NCI-H187 (cell line): Measurements from ENCODE around the gene BRINP3.

ENCODE experiments used
- DNase-seq, 2 experiments: peaks; one replicate each; lab custom pipeline; 2025; lab: John Stamatoyannopoulos, UW

BRINP3 gene

DNA sequence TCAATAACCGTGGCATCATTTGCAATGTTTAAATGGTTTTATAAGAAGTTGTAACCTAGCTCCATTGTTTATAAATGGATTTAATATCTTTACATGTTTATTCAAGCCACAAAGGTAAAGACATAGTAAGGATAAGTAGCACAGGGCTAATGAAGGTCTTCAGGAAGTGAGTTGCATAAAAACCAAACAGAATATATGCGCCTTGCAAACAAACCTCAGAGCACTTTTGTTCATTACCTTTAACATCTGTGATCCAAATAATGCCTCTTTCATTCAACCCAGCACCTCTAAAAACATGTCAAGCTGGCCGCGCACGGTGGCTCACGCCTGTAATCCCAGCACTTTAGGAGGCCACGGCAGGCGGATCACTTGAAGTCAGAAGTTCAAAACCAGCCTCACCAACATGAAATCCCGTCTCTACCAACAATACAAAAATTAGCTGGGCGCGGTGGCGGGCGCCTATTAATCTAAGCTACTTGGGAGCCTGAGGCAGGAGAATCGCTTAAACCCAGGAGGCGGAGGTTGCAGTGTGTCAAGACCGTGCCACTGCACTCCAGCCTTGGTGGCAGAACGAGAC is 25.3 kb downstream of the BRINP3 start:
- DNase-seq: no peak

DNA sequence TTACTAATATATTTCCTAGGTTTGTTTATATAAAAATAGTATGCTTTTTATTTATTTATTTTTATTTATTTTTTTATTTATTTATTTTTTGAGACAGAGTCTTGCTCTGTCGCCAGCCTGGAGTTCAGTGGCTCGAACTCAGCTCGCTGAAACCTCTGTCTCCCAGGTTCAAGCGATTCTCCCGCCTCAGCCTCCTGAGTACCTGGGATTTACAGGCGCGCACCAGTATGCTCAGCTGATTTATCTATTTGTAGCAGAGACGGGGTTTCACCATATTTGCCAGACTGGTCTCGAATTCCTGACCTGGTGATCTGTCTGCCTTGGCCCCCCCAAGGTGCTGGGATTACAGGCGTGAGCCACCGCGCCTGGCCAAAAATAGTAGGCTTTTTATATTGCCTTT is 33.2 kb downstream of the BRINP3 start:
- DNase-seq: no peak

DNA sequence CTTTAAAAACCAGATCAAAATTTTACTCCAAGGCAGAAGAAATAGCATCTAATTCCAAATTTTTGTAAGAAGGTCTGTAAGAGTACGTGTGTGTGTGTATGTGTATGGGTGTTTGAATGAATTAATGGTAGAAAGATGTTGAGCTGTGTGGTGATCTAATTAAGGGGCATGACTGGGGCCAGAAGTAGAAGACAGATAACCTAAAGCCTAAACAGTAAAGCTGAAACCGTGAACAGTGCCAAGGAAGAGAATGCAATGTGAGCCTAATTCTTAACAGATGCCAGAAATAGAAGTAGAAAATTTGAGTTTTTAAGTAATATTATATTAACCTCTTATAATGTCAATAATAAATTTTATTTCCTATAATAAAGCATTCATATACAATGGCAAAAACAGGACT is 38.2 kb downstream of the BRINP3 start:
- DNase-seq: no peak

DNA sequence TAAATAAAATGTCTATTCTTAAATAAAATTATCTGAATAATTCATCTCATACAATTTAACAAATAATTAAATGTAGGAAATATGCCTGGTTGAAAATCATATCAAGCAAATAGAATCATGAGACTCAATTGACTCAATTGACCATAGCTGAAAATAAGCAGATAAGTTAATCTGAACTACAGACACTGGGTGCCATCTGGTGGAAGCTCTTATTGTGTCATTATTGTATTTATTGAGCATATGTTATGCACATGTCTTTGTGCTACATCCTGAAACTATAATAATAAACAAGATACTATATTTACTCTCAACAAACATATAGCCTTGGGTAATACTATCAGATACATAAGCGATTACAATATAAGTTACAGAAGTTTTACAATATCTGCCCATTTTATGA is 41.0 kb downstream of the BRINP3 start:
- DNase-seq: no peak

DNA sequence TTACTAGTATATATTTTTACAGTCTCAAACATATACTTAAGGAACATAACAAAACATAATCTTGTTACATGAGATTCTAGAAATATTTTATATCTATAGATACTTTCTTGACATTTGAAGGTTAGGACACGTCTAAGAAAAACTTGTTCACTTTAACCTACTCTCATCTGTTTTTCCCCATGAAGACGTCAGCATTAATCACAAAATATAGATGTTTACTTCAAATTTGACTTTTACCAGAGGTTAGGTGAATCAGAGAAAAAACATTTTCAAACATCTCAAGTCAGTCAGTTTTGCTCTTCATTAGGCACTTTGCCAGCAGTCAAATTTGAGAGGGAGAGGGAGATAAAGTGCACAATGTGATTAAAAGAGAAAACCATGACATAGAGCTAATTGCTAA is 47.7 kb downstream of the BRINP3 start:
- no peak for DNase-seq

DNA sequence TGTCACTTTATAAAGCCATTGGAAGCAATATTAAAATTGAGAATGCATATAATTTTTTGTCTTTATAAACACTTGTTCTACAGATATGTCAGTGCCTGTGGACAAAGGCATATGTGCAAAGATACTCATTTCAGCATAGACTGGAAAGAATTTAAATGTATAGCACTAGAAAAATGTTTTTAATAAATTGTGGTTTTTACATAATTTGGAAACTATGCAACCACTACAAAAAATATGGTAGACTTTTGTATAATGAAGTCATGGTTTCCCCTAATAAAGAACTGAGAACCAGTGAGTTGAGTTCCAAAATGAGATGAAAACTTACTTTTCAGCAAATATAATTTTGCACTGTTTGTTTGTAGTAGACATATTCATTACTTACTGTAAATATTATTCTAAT is 48.5 kb downstream of the BRINP3 start:
- DNase-seq: no peak

DNA sequence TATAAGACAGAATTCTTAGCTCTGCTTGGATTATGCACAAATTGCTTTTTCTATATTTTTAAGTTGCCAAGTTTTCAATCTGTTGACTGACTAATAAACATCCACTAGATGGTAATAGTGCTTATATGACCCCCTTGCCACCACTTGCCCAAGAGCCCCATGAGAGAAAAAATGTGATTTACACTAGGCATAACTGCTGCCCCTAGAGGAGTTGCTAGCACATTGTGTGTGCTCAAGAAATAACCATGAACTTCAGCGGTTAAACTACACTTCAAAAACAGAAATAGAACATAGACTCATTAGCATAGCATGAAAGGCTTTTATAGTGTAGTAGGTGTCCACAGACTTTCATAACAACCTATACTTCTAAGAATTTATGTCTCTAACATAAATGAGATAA is 61.4 kb downstream of the BRINP3 start:
- no peak for DNase-seq

DNA sequence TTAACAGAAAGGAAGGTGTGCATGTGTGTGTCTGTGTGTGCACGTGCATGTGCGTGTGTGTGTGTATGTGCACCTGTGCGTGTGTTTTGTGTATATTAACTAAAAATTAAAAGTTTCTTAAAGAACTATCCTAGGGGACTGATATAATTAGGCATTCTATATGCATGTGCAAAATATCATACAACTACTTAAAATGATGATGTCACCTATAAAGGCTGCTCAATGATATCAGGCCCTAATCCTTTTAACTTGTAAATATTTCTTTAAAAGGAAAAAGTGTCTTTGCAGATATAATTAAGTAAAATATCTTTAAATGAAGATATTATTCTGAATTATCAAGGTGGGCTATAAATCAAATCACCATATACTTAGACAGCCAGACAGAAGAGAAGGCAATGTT is 64.5 kb downstream of the BRINP3 start:
- no peak for DNase-seq

DNA sequence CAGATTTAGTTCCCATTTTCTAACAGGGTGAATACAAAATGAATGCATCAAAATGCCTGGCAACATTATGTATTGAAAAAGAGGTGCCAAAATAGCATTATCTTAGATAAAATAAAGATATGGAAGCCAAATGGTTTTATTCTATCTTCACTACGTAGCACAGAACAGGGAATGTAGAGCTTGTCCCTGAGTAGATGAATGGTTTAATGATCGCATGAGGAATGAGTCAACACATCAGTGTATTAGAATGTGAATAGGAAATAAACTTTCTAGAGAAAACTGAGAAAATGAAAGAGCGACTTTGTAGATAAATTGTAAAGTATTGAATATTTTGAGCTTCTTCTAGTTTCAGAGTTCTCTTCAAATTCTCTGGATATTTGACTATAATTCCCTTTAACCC is 74.3 kb downstream of the BRINP3 start:
- DNase-seq: no peak

DNA sequence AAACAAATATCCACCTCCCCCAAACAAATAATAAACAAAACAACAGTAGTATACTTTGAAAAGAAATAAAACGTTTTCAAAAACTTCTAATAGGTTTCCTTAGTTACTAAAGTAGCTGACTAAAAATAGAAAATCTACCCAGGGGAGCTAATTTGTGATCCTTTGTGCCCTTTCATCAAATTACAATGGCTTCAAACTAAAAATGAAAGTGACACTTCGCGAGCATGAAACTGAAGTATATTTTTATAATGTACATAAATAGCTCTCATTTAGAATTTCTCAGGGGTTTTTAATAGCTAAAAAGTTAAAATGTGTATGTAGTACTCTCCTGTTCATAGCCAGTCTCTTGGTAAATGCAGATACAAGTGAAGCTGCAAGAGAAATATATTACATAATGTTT is 78.4 kb downstream of the BRINP3 start:
- no peak for DNase-seq

DNA sequence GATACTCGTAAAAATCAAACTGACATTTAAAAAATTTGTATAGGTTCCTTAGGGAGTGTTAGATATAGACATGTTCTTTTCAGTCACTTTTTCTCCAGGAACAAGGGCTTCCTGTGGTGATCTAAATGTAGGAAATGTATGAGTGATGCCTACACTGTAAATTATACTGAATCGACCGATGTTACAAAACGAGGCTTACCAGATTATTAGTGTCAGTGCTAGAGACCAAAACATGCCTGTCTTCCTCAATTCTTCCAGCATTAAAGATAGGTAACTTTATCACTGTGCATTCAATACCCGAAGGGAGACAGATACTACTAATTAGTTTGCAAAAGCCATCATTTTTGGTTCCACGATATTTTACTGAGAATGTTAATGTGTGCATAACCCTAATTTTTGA is 86.1 kb downstream of the BRINP3 start:
- DNase-seq: no peak

DNA sequence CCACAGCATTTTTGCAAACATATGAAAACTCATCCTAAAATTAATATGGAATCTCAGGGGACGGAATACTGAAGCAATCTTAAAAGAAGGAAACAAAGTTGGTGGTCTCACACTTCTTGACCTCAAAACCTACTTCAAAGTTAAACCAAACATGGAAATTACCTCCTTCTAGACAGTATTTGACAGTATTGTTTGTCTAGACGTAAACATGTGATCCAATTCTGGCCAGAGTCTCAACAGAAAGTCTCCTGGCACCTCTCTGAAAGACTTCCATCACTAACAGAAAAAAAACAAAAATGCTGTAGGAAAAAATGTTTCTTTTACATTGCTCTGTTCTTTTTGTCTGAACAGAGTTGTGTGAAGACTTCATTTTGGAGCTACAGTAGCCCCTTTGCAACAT is 99.7 kb downstream of the BRINP3 start:
- DNase-seq: no peak

DNA sequence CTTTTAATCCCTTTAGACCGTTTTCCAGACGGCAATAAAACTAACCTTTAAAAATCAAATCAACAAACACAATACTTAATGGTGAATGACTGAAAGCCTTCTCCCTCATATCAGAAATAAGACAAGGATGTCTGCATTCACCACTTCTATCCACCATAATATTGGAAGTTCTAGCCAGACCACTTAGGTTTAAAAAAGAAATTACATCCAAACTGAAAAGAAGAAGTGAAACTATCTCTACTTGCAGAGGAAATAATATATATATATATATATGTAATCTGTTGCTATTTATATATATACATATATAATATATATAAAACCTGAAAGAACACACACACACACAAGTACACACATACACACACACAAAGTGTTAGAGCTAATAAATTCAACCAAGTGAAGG is 100.4 kb downstream of the BRINP3 start:
- no peak for DNase-seq

DNA sequence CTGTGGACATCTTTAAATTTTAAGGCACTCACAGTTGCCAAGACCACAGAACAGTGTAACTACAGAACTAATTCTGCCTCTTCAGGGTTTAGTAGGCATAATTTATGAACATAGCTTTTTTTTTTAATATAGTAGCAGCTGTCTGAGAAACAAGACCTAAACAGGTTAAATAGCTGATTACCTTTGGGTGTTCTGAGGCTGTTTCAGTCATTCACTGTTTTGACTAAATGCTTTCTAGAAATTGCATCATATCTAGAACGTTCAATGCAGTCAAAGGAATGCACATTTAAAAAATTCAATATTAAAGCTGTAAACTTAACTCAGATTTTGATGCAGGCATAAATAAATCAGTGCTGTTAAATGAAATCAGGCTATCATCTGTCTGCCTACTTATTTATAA is 101.6 kb downstream of the BRINP3 start:
- DNase-seq: no peak

DNA sequence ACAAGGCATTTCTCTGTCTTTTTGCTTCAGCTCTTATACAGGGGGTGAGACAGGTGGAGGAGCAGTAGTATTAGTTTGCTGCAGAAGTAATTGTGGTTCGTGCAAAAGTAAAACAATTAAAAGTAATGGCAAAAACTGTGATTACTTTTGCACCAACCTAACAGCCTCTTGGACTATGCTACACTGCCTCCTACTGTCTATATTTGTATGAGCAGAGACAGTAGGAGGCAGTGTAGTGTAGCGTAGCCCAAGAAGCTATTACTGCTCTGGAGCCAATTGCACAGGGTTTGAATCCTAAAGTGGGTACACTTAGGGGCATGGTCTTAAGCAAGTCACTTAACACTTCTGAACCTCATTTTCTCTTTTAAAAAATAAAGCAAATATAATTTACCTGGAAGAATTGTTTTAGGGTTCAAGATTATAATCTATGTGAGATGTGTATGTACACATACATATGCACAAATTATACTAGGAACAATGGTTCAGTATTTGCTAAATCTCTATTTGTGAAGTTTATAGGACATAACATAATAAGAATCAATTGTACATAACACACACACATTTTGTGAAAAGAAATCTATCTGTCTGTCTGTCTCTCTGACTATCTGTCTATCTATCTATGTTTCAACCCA is 103.8 kb downstream of the BRINP3 start:
- no peak for DNase-seq

DNA sequence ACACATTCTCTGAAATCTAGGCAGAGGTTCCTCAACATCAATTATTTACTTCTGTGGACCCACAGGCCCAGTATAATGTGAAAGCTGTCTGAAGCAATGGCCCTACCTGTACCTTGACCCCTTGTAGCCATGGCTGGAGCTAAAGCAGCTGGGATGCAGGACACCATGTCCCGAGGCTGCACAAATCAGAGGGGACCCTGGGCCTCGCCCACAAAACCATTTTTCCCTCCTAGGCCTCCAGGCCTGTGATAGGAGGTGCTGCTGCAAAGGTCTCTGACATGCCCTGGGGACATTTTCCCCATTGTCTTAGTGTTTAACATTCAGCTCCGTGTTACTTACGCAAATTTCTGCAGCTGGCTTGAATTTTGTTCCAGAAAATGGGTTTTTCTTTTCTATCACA is 110.5 kb downstream of the BRINP3 start:
- DNase-seq: no peak

DNA sequence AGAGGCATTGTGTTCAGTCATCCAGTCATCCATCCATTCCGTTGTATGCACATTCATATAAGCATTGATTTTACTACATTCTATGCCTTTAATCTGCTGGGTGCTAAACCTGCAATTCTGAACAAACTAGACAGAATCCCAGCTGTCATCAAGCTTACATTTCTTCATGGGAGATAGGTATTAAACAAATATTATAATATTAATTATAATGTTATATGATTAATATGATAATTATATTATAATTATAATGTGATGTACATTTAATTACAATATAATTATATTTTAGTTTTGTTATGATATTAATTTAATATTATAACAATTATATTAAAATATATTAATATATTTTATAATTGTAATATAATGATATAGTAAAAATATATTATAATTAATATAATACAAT is 112.4 kb downstream of the BRINP3 start:
- DNase-seq: no peak

DNA sequence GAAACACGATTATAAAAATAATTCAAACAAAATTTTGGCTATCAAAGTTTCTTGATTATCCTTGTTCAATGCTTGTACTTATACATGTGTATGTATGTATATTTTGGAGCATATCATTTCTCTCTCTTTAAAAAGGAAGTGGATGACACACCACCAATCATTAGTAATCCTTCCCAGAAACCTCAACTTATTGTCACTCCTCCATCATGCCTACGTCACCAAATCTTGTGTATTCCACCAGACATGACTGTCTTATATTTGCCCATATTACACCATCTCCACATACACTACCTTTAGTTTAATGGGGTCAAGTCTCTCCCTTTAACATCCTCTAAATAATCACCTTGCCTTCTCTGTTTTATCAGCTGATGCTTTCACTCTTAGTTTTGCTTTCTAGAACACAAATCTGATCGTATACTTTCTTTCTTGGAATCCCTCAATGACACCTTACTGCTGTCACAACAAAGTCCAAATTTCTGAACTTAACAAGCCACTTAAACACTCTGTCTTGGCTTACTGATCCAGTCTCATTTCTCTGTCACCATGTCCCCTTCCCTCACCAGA is 124.0 kb downstream of the BRINP3 start:
- DNase-seq: no peak

DNA sequence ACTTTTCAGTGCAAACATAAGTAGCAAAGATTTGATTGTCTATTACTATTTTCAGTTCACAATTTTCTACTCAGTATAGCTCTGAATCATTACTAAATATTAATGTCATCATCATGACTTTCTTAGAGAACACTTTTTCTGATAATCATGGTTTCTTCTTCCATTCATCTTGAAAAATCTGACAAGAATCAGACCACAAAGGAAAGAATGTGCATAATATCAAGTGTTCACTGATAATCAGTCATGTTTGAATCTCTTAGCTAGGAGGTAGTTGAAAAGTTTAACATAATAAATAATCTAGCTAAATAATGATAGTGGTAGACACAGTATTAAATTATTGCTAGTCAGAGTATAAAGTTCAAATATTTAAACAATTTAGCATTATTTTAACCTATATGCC is 133.2 kb downstream of the BRINP3 start:
- no peak for DNase-seq

DNA sequence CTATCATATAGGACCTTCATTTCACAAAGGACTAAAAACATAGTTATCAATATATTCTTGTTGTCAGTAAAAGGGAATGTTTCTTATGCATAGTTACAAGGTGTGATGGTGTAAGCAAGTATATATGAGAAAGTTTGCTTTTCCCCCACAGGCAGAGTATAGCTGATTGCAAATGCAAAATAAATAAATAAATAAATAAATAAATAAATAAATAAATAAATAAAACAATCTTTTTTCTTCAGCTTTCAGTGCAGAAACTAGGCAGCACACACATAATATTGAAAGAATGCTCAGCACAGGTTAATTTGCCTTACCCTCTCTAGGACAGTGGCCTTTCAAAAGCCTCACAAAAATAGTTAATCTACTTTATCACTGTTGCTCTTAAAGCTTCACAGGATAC is 138.8 kb downstream of the BRINP3 start:
- DNase-seq: no peak

DNA sequence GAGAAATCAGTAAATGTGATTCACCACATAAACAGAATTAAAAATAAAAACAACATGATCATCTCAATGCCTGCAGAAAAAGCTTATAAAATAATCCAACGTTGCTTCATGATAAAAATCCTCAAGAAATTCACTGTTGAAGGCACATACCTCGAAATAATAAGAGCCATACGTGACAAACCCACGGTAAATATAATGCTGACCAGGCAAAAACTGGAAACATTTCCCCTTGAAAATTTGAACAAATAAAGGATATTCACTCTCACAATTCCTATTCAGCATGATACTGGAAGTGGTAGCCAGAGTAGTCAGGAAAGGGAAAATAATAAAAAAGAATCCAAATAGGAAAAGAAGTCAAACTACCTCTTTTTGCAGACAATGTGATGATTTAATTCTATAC is 148.8 kb downstream of the BRINP3 start:
- DNase-seq: no peak

DNA sequence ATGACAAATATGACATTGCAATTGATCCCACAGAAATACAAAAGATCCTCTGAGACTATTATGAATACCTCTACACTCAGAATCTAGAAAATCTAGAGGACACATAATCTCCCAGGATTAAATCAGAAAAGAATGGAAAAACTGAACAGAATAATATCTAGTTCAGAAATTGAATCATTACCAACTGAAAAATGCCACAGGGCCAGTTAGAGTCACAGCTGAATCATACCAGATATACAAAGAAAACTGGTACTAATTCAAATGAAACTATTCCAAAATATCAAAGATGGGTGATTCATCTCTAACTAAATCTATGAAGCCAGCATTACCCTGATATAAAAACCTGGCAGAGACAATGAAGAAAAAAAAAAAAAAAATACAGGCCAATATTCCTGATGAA is 149.3 kb downstream of the BRINP3 start:
- no peak for DNase-seq

DNA sequence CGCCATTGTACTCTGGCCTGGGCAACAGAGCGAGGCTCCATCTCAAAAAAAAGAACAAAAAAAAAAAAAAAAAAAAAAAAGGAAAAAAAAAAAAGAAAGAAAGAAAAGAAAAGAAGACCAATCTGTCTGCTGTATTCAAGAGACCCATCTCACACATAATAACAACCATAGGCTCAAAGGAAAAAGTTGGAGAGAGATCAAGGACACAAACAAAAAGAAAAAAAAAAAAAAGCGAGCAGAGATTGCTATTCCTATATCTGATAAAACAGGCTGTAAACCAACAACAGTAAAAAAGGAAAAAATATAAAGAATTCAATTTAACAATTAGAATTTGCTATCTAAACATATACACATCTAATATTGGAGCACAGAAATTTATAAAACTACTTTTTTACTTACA is 150.4 kb downstream of the BRINP3 start:
- no peak for DNase-seq

DNA sequence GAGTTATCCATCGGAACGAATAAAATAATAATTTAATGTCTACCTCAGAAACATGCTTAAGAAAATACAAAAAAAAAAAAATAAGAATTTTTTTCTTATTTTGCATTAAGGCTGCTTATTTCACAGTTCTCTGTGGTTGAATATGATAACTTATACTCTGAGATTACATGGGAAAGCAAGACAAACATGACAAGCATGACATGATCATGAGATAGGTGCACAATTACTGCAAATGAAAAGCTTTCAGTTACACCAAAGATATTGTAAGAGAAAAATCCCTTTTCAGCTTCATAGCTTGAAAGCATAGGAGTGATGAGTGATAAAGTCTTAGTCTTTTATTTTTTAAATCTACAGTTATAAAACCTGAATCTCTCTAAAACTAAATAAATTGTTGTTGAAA is 154.1 kb downstream of the BRINP3 start:
- no peak for DNase-seq
